Caco-2 (cell line): Measurements from ENCODE around the gene GTF2A2. TPM values are rescaled to one million over a fixed set of nuclear protein-coding genes. Genes with fewer than 3 reads are reported as not detected.

Experiments
- BruUV-seq: library from RNA; stranded (reverse); fragments of 400-500 nt; replicated peaks from 2 replicates; lab custom pipeline; 2021; lab: Mats Ljungman, UMichigan
- CTCF ChIA-PET: fragments of 300-600 bp; sonication (Branson Sonifier 250); formaldehyde crosslinking; loops from one replicate; lab custom pipeline; 2022; ENCODE audit warnings: antibody characterized with exemption; lab: Charles Lee
- POLR2A ChIA-PET: fragments of 300-600 bp; sonication (Branson Sonifier 250); formaldehyde crosslinking; loops from one replicate; lab custom pipeline; 2022; ENCODE audit warnings: antibody characterized with exemption; lab: Charles Lee
- DNase-seq, 2 experiments: peaks; one replicate each; pipeline versions ENCODE4 v3.0.0 to v3.0.0-alpha.2; 2020 to 2022
- H3K27me3 ChIP-seq: replicated peaks from 2 replicates; pipeline ENCODE4 v1.6.0; 2011; ENCODE audit warnings: low read length; ENCODE audit not compliant: control insufficient read depth, insufficient read depth
- H3K36me3 ChIP-seq: 2 replicates; pipeline ENCODE4 v1.5.1; 2011; ENCODE audit warnings: low read length; ENCODE audit not compliant: control insufficient read depth, insufficient read depth
- H3K4me1 ChIP-seq: fragments of 250-450 bp; sonication (Bioruptor Pico); 2 replicates; pipeline ENCODE4 v1.5.1; 2020; ENCODE audit warnings: mild to moderate bottlenecking
- H3K4me3 ChIP-seq: 2 replicates; pipeline ENCODE4 v1.5.1; 2011; ENCODE audit warnings: low read depth, mild to moderate bottlenecking, control low read depth, low read length
- H3K9me3 ChIP-seq: fragments of 250-450 bp; sonication (Bioruptor Pico); 2 replicates; pipeline ENCODE4 v1.5.1; 2020; ENCODE audit warnings: mild to moderate bottlenecking, moderate library complexity
- H3K27ac Mint-ChIP-seq: one replicate; pipeline ENCODE4 v1.8.0; 2022; ENCODE audit warnings: mixed read lengths; ENCODE audit not compliant: unreplicated experiment
- H3K27me3 Mint-ChIP-seq: one replicate; pipeline ENCODE4 v1.8.0; 2022; ENCODE audit warnings: mixed read lengths; ENCODE audit not compliant: insufficient read depth, unreplicated experiment
- H3K36me3 Mint-ChIP-seq: one replicate; pipeline ENCODE4 v1.8.0; 2022; ENCODE audit warnings: mild to moderate bottlenecking, mixed read lengths; ENCODE audit not compliant: insufficient read depth, unreplicated experiment
- H3K4me1 Mint-ChIP-seq: one replicate; pipeline ENCODE4 v1.8.0; 2022; ENCODE audit warnings: low read depth, mixed read lengths; ENCODE audit not compliant: unreplicated experiment
- H3K4me3 Mint-ChIP-seq: one replicate; pipeline ENCODE4 v1.8.0; 2022; ENCODE audit warnings: mild to moderate bottlenecking, moderate library complexity, mixed read lengths; ENCODE audit not compliant: unreplicated experiment
- H3K9me3 Mint-ChIP-seq: one replicate; pipeline ENCODE4 v1.8.0; 2022; ENCODE audit warnings: mixed read lengths; ENCODE audit not compliant: unreplicated experiment
- intact Hi-C: fragments of 100-400 bp; cut with micrococcal nuclease; formaldehyde crosslinking; loops from one replicate; pipeline ENCODE4 v1.10.0; 2022; ENCODE audit not compliant: unreplicated experiment
- total RNA-seq: library from RNA; stranded (reverse); gene quantifications from 2 replicates; pipeline ENCODE4 v1.2.3, GENCODE V29; 2022
- TF ChIP-seq, protein P1 (sequence below), 2 experiments: fragments of 200-600 bp in 1 of 2; IDR thresholded peaks; 1 replicate in 1 of 2; 2 replicates in 1 of 2; pipeline versions ENCODE4 v1.5.1 to v1.8.0; 2011 to 2022; ENCODE audit warnings: antibody characterized with exemption in 1 of 2, control low read depth in 1 of 2, inconsistent platforms in 1 of 2, low read depth in 1 of 2, low read length in 1 of 2, mild to moderate bottlenecking in 1 of 2, moderate library complexity in 1 of 2; ENCODE audit not compliant: insufficient read depth in 1 of 2, severe bottlenecking in 1 of 2, unreplicated experiment in 1 of 2

Gene GTF2A2
- total RNA-seq, 1 experiment from 2014 or later = 153 TPM

DNA sequence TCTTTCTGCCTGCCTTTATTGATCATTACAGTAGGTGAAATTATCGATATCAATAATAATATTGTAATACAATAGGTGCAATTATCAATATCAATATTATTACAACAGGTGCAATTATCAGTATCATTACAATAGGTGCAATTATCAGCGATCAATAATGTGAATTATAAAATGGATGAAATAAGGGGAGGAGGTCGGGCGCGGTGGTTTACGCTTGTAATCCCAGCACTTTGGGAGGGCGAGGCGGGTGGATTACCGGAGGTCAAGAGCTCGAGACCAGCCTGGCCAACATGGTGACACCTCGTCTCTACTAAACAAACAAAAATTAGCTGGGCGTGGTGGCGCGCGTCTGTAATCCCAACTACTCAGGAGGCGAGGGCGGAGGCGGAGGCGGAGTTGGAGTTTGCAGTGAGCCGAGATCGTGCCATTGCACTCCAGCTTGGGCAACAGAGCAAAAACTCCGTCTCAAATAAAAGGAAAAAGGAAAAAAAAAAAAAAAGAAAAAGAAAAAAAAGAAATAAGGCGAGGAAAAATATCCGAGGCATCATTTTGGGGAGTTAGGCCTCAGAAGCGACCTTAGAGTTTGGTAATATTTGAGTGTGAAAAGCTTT, 32.4 kb upstream of the GTF2A2 start:
- H3K4me1 Mint-ChIP-seq = peaks cover 14% of the 10 kb centered on the region
- ChIA-PET CTCF (interaction anchor here (0.5 to 0.6 kb wide), 2 partner anchors 10 to 790 kb away, joined by 3 read pairs; no protein-coding TSS in a partner anchor), POLR2A (interaction anchor here (1.8 kb wide), 1 partner anchor 32 kb away, joined by 7 read pairs; the partner anchor contains the start of gene GTF2A2)
- Histone ChIP-seq H3K27me3 (no peaks in the 10 kb centered on the region), H3K36me3 (no peaks in the 10 kb centered on the region), H3K4me3 (peak overlapping the region; percentile 99), H3K4me1 (0 out of 2 replicates have a peak, but pooled peaks cover 4% of the 10 kb centered on the region), H3K9me3 (no peaks in the 10 kb centered on the region)
- no peaks in the 10 kb centered on the region for H3K9me3 Mint-ChIP-seq
- intact Hi-C loops = loop anchor here (2.0 to 5.0 kb wide), 2 partner anchors 35 to 708 kb away; partner anchors contain the start of gene ANXA2
- DNase-seq = peak; percentile 69 to 81
- BruUV-seq = TSS peak; percentile 73
- TF ChIP-seq, protein P1, sequence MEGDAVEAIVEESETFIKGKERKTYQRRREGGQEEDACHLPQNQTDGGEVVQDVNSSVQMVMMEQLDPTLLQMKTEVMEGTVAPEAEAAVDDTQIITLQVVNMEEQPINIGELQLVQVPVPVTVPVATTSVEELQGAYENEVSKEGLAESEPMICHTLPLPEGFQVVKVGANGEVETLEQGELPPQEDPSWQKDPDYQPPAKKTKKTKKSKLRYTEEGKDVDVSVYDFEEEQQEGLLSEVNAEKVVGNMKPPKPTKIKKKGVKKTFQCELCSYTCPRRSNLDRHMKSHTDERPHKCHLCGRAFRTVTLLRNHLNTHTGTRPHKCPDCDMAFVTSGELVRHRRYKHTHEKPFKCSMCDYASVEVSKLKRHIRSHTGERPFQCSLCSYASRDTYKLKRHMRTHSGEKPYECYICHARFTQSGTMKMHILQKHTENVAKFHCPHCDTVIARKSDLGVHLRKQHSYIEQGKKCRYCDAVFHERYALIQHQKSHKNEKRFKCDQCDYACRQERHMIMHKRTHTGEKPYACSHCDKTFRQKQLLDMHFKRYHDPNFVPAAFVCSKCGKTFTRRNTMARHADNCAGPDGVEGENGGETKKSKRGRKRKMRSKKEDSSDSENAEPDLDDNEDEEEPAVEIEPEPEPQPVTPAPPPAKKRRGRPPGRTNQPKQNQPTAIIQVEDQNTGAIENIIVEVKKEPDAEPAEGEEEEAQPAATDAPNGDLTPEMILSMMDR (IDR thresholded peaks at IDR 0.05; ENCODE audit: insufficient read depth in 1 of 2, low read depth in 1 of 2, low read length in 1 of 2, severe bottlenecking in 1 of 2, unreplicated experiment in 1 of 2) = no peak
- no peaks in the 10 kb centered on the region for H3K27me3 Mint-ChIP-seq
- peaks cover 33% of the 10 kb centered on the region for H3K36me3 Mint-ChIP-seq
- H3K27ac Mint-ChIP-seq = peak overlapping the region; percentile 90
- H3K4me3 Mint-ChIP-seq = peak overlapping the region; percentile 87

DNA sequence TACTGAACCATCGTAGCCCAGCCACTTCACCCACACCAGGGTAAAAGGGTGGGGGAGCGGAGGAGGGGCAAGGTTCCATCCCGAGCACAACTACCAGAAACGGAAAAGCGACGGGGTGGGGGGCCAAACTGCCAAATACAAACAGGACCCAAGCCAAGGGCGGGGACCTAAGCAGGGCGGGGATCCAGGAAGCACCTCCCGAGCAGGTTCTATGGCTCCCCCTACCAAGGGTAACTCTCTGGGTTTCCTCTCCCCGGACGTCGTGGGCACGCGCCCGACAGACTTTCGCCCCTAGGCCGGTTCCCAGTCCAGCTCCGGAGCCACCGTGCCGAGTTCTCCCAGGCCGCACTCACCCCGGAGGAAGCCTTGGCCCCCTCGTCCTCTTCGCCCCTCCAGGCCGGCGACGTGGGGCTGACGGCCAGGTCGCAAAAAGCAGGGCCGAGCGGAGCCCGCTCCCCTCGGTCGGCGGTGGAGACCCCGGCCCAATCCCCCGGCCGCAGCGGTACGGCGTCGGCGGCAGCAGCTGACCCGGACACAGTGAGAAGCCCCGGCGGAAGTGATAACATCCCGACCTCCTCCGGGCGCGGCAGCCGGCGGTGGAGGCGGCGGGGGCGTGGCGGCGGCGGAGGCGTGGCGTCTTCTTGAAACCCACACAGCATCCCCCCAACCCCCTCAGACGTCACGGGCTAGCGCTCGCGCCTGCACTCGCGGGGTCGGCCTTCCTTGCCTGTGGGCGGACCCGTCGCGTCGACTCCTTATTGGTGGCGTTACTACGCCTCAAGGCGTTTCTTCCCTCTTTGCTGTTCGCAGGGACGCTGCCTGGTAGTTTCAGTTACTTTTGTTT, 31.7 kb upstream of the GTF2A2 start, which contains the start of gene BNIP2:
TSS of gene BNIP2 (minus strand) at position 539 of the 844 bp plus-strand sequence. CDS start 6,863 bp downstream, outside the sequence.
- DNase-seq = peak; percentile 98 to 99
- peak within 1 kb of the TSS; percentile 90 for H3K27ac Mint-ChIP-seq

More for the DNA sequence above, 31.7 kb upstream of the GTF2A2 start, which contains the start of gene BNIP2:
- peak within 1 kb of the TSS; percentile 99 for H3K4me3 ChIP-seq
- H3K4me3 Mint-ChIP-seq = peak within 1 kb of the TSS; percentile 87
- peaks cover 33% of the 10 kb centered on the region for H3K36me3 Mint-ChIP-seq
- intact Hi-C loops = loop anchor here (5.0 kb wide), 1 partner anchor 708 kb away; the partner anchor contains the start of gene ANXA2
- no peaks in the 10 kb centered on the region for H3K27me3 ChIP-seq
- H3K9me3 ChIP-seq = no peaks in the 10 kb centered on the region
- no peaks in the 10 kb centered on the region for H3K36me3 ChIP-seq
- H3K9me3 Mint-ChIP-seq = no peaks in the 10 kb centered on the region
- H3K4me1 Mint-ChIP-seq = peaks cover 14% of the 10 kb centered on the region
- POLR2A ChIA-PET = interaction anchor here (1.8 kb wide), 1 partner anchor 32 kb away, joined by 7 read pairs; the partner anchor contains the start of gene GTF2A2
- no peaks in the 10 kb centered on the region for H3K27me3 Mint-ChIP-seq
- no TSS peak for BruUV-seq
- 0 out of 2 replicates have a peak, but pooled peaks cover 4% of the 10 kb centered on the region for H3K4me1 ChIP-seq
- CTCF ChIA-PET = interaction anchor here (0.5 kb wide), 1 partner anchor 9 kb away, joined by 3 read pairs; no protein-coding TSS in a partner anchor
- TF ChIP-seq, protein P1 (IDR thresholded peaks at IDR 0.05; ENCODE audit: insufficient read depth in 1 of 2, low read depth in 1 of 2, low read length in 1 of 2, severe bottlenecking in 1 of 2, unreplicated experiment in 1 of 2) = no peak
